ENCODE measurements around the gene SH3PXD2A. TPM values are rescaled to one million over a fixed set of nuclear protein-coding genes. Genes with fewer than 3 reads are reported as not detected.

SH3PXD2A gene
- total RNA-seq, 2 experiments from 2014 or later: 7.8 to 8.5 TPM

GRCh38 chr10:103552856-103553742, 302.3 kb downstream of the SH3PXD2A start:
- intact Hi-C loops (cut with micrococcal nuclease): no loop called here
- CTCF ChIA-PET: interaction anchor here (1.0 to 1.2 kb wide), 2 partner anchors 12 to 14 kb away, joined by 3 to 4 read pairs; no protein-coding TSS in a partner anchor
- H3K27ac Mint-ChIP-seq: no peak overlapping the region

GRCh38 chr10:103551619-103552602, 303.5 kb downstream of the SH3PXD2A start:
- no peak for DNase-seq
- Mint-ChIP-seq H3K9me3 (no peaks in the 10 kb centered on the region), H3K27me3 (ENCODE audit: low read depth) (peaks cover 14% of the 10 kb centered on the region), H3K4me1 (ENCODE audit: low read depth) (peaks cover 16% of the 10 kb centered on the region), H3K4me3 (no peak overlapping the region), H3K36me3 (ENCODE audit: low read depth) (no peaks in the 10 kb centered on the region), H3K27ac (no peak overlapping the region)
- intact Hi-C loops (cut with micrococcal nuclease): no loop called here
- CTCF ChIA-PET: interaction anchor here (1.0 to 1.4 kb wide), 3 partner anchors 13 to 15 kb away, joined by 3 to 4 read pairs (median 4); no protein-coding TSS in a partner anchor

More at GRCh38 chr10:103552856-103553742, 302.3 kb downstream of the SH3PXD2A start:
- Mint-ChIP-seq H3K4me3 (no peak overlapping the region), H3K4me1 (ENCODE audit: low read depth) (peaks cover 16% of the 10 kb centered on the region), H3K9me3 (no peaks in the 10 kb centered on the region), H3K36me3 (ENCODE audit: low read depth) (no peaks in the 10 kb centered on the region), H3K27me3 (ENCODE audit: low read depth) (peaks cover 17% of the 10 kb centered on the region)
- DNase-seq: no peak

GRCh38 chr10:103550229-103550628, 305.1 kb downstream of the SH3PXD2A start:
- intact Hi-C loops (cut with micrococcal nuclease): no loop called here
- CTCF ChIA-PET: interaction anchor here (1.0 kb wide), 2 partner anchors 14 to 16 kb away, joined by 3 read pairs; no protein-coding TSS in a partner anchor
- H3K27ac Mint-ChIP-seq: no peak overlapping the region

GRCh38 chr10:103549349-103549685, 306.1 kb downstream of the SH3PXD2A start:
- H3K4me3 Mint-ChIP-seq: no peak overlapping the region
- H3K4me1 Mint-ChIP-seq (ENCODE audit: low read depth): peaks cover 7% of the 10 kb centered on the region
- peaks cover 2% of the 10 kb centered on the region for H3K27me3 Mint-ChIP-seq (ENCODE audit: low read depth)
- H3K36me3 Mint-ChIP-seq (ENCODE audit: low read depth): no peaks in the 10 kb centered on the region
- H3K9me3 Mint-ChIP-seq: no peaks in the 10 kb centered on the region
- no peak for DNase-seq
- CTCF ChIA-PET: interaction anchor here (0.6 to 1.0 kb wide), 3 partner anchors 15 to 228 kb away, joined by 3 to 4 read pairs (median 4); no protein-coding TSS in a partner anchor
- intact Hi-C loops (cut with micrococcal nuclease): no loop called here
- no peak overlapping the region for H3K27ac Mint-ChIP-seq

More at GRCh38 chr10:103550229-103550628, 305.1 kb downstream of the SH3PXD2A start:
- no peaks in the 10 kb centered on the region for H3K36me3 Mint-ChIP-seq (ENCODE audit: low read depth)
- peaks cover 8% of the 10 kb centered on the region for H3K27me3 Mint-ChIP-seq (ENCODE audit: low read depth)
- no peak for DNase-seq
- no peak overlapping the region for H3K4me3 Mint-ChIP-seq
- no peaks in the 10 kb centered on the region for H3K9me3 Mint-ChIP-seq
- H3K4me1 Mint-ChIP-seq (ENCODE audit: low read depth): peaks cover 13% of the 10 kb centered on the region

- Mint-ChIP-seq H3K27ac (no peak overlapping the region), H3K4me3 (no peak overlapping the region), H3K36me3 (ENCODE audit: low read depth) (no peaks in the 10 kb centered on the region), H3K27me3 (ENCODE audit: low read depth) (no peaks in the 10 kb centered on the region), H3K9me3 (no peaks in the 10 kb centered on the region), H3K4me1 (ENCODE audit: low read depth) (peaks cover 2% of the 10 kb centered on the region)
- no peak for DNase-seq
- CTCF ChIA-PET: interaction anchor here (0.6 to 1.0 kb wide), 2 partner anchors 16 to 227 kb away, joined by 4 read pairs; no protein-coding TSS in a partner anchor
- intact Hi-C loops (cut with micrococcal nuclease): no loop called here
Measured at GRCh38 chr10:103548581-103549348, 306.6 kb downstream of the SH3PXD2A start.

GRCh38 chr10:103548006-103548405, 307.4 kb downstream of the SH3PXD2A start:
- no peak overlapping the region for H3K27ac Mint-ChIP-seq
- intact Hi-C loops (cut with micrococcal nuclease): no loop called here
- no peak for DNase-seq
- peaks cover 6% of the 10 kb centered on the region for H3K4me1 Mint-ChIP-seq (ENCODE audit: low read depth)
- no peak overlapping the region for H3K4me3 Mint-ChIP-seq
- H3K27me3 Mint-ChIP-seq (ENCODE audit: low read depth): no peaks in the 10 kb centered on the region
- CTCF ChIA-PET: interaction anchor here (1.0 to 1.6 kb wide), 2 partner anchors 16 kb away, joined by 4 read pairs; no protein-coding TSS in a partner anchor
- no peaks in the 10 kb centered on the region for H3K36me3 Mint-ChIP-seq (ENCODE audit: low read depth)
- H3K9me3 Mint-ChIP-seq: no peaks in the 10 kb centered on the region

GRCh38 chr10:103547391-103547946, 307.9 kb downstream of the SH3PXD2A start:
- Mint-ChIP-seq H3K36me3 (ENCODE audit: low read depth) (no peaks in the 10 kb centered on the region), H3K27me3 (ENCODE audit: low read depth) (no peaks in the 10 kb centered on the region), H3K9me3 (no peaks in the 10 kb centered on the region), H3K27ac (no peak overlapping the region), H3K4me3 (no peak overlapping the region), H3K4me1 (ENCODE audit: low read depth) (peaks cover 11% of the 10 kb centered on the region)
- CTCF ChIA-PET: interaction anchor here (1.6 kb wide), 1 partner anchor 17 kb away, joined by 4 read pairs; no protein-coding TSS in a partner anchor
- no peak for DNase-seq
- intact Hi-C loops (cut with micrococcal nuclease): no loop called here

GRCh38 chr10:103546401-103546800, 309.0 kb downstream of the SH3PXD2A start:
- Mint-ChIP-seq H3K4me1 (ENCODE audit: low read depth) (peaks cover 13% of the 10 kb centered on the region), H3K27me3 (ENCODE audit: low read depth) (no peaks in the 10 kb centered on the region), H3K4me3 (no peak overlapping the region), H3K9me3 (no peaks in the 10 kb centered on the region), H3K27ac (no peak overlapping the region), H3K36me3 (ENCODE audit: low read depth) (no peaks in the 10 kb centered on the region)
- intact Hi-C loops (cut with micrococcal nuclease): no loop called here
- CTCF ChIA-PET: interaction anchor here (0.8 to 1.6 kb wide), 4 partner anchors 11 to 140 kb away, joined by 3 to 4 read pairs (median 4); no protein-coding TSS in a partner anchor
- DNase-seq: no peak

- Mint-ChIP-seq H3K27ac (no peak overlapping the region), H3K4me1 (ENCODE audit: low read depth) (peaks cover 13% of the 10 kb centered on the region), H3K36me3 (ENCODE audit: low read depth) (no peaks in the 10 kb centered on the region), H3K9me3 (no peaks in the 10 kb centered on the region), H3K4me3 (no peak overlapping the region), H3K27me3 (ENCODE audit: low read depth) (no peaks in the 10 kb centered on the region)
- CTCF ChIA-PET: interaction anchor here (0.8 to 1.1 kb wide), 3 partner anchors 11 to 140 kb away, joined by 3 to 4 read pairs (median 3); no protein-coding TSS in a partner anchor
- intact Hi-C loops (cut with micrococcal nuclease): no loop called here
- DNase-seq: no peak
Measured at GRCh38 chr10:103545771-103546281, 309.6 kb downstream of the SH3PXD2A start.

- intact Hi-C loops (cut with micrococcal nuclease): no loop called here
- Mint-ChIP-seq H3K27me3 (ENCODE audit: low read depth) (no peaks in the 10 kb centered on the region), H3K4me1 (ENCODE audit: low read depth) (peaks cover 13% of the 10 kb centered on the region), H3K4me3 (no peak overlapping the region), H3K9me3 (no peaks in the 10 kb centered on the region), H3K36me3 (ENCODE audit: low read depth) (no peaks in the 10 kb centered on the region), H3K27ac (no peak overlapping the region)
- DNase-seq: no peak
- CTCF ChIA-PET: interaction anchor here (1.0 to 1.1 kb wide), 2 partner anchors 129 to 258 kb away, joined by 3 to 4 read pairs; no protein-coding TSS in a partner anchor
Measured at GRCh38 chr10:103545366-103545765, 310.0 kb downstream of the SH3PXD2A start.

Measured in activated naive CD4-positive, alpha-beta T cell treated with anti-CD3 and anti-CD28 coated beads for 36 hours (primary cell).